Measurements from ENCODE around the gene GOLT1A. TPM values are rescaled to one million over a fixed set of nuclear protein-coding genes. Genes with fewer than 3 reads are reported as not detected.

Gene GOLT1A
- total and polyA plus RNA-seq, 10 of the 15 experiments (the other 5 are each of a cell fraction or from before 2014, with no cell fraction given): 0.09 to 0.46 TPM; not detected in 8

GRCh38 chr1:204149635-204150565, 63.9 kb downstream of the GOLT1A start:
- ATAC-seq (no peak), FAIRE-seq (no peak), DNase-seq (ENCODE audit: low read depth, low spot score) (no peak)
- Histone ChIP-seq H3K27me3 (replicated peaks in 1 of 2; ENCODE audit: control insufficient read depth in 2 of 2, insufficient read depth in 2 of 2, low read length in 1 of 2) (peaks cover 5 to 7% of the 10 kb centered on the region in 2 experiments; a peak in 3 of 4 replicates), H2AFZ (ENCODE audit: control insufficient read depth, low read depth, low read length) (no peak overlapping the region), H3K4me1 (ENCODE audit: control insufficient read depth, insufficient read depth, low read length) (no peaks in the 10 kb centered on the region), H3K4me2 (ENCODE audit: control insufficient read depth, insufficient read depth) (no peak overlapping the region), H3K9ac (ENCODE audit: control insufficient read depth, insufficient read depth, low read length) (no peak overlapping the region), H3K36me3 (ENCODE audit: control insufficient read depth in 2 of 2, insufficient read depth in 2 of 2, low read length in 1 of 2) (no peaks in the 10 kb centered on the region), H4K20me1 (ENCODE audit: control insufficient read depth, insufficient read depth) (no peaks in the 10 kb centered on the region), H3K79me2 (ENCODE audit: control insufficient read depth, insufficient read depth, low read length) (no peaks in the 10 kb centered on the region), H3K9me3 (replicated peaks; ENCODE audit: control insufficient read depth, insufficient read depth, low read length) (no peaks in the 10 kb centered on the region), H3K4me3 (no peak overlapping the region), H3K27ac (ENCODE audit: control insufficient read depth, insufficient read depth) (no peak overlapping the region)
- 60% methylated on average over 16 of the region's 16 CpGs for WGBS (ENCODE audit: insufficient coverage, insufficient replicate concordance, low lambda C conversion rate, missing lambda C conversion rate)
- ChIA-PET CTCF (interaction anchor here (1.0 to 1.1 kb wide), 3 partner anchors 13 to 249 kb away, joined by 3 to 4 read pairs (median 3); no protein-coding TSS in a partner anchor), RAD21 (ENCODE audit: unreplicated experiment) (no interaction called here), POLR2A (no interaction called here), SMC1A (ENCODE audit: uncharacterized antibody, unreplicated experiment) (interaction anchor here (1.3 kb wide), 1 partner anchor 21 kb away, joined by 3 read pairs; no protein-coding TSS in a partner anchor)
- no TSS peak for BruUV-seq (replicated peaks)
- in situ Hi-C loops (cut with MboI) (no loop called here), intact Hi-C loops (cut with micrococcal nuclease; ENCODE audit: unreplicated experiment) (no loop called here)
- TF ChIP-seq RAD51 (IDR thresholded peaks at IDR 0.05) (no peak), WRNIP1 (IDR thresholded peaks at IDR 0.05; ENCODE audit: borderline replicate concordance, low read depth, low read length) (no peak), MXI1 (IDR thresholded peaks at IDR 0.05; ENCODE audit: low read depth, low read length) (no peak)
- TF ChIP-seq, protein P1, sequence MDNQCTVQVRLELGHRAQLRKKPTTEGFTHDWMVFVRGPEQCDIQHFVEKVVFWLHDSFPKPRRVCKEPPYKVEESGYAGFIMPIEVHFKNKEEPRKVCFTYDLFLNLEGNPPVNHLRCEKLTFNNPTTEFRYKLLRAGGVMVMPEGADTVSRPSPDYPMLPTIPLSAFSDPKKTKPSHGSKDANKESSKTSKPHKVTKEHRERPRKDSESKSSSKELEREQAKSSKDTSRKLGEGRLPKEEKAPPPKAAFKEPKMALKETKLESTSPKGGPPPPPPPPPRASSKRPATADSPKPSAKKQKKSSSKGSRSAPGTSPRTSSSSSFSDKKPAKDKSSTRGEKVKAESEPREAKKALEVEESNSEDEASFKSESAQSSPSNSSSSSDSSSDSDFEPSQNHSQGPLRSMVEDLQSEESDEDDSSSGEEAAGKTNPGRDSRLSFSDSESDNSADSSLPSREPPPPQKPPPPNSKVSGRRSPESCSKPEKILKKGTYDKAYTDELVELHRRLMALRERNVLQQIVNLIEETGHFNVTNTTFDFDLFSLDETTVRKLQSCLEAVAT (IDR thresholded peaks at IDR 0.05): no peak
